Mucosa of descending colon (tissue), 3 donors: ENCODE data around the gene KRTAP9-9. TPM values are rescaled to one million over a fixed set of nuclear protein-coding genes. Genes with fewer than 3 reads are reported as not detected.

ENCODE experiments used
- ATAC-seq: fragments of 200-7000 bp; cut with Tn5 transposase; one replicate; pipeline ENCODE4 v1.9.1; 2020; ENCODE audit warnings: mild to moderate bottlenecking, moderate library complexity
- DNase-seq, 3 donors: peaks; one replicate each; pipeline ENCODE4 v3.0.0-alpha.2; 2020
- H3K36me3 ChIP-seq: fragments of 200-600 bp; one replicate; pipeline ENCODE4 v1.8.0; 2021; ENCODE audit warnings: low read depth, mild to moderate bottlenecking
- H3K4me1 ChIP-seq: fragments of 200-600 bp; one replicate; pipeline ENCODE4 v1.8.0; 2021; ENCODE audit warnings: low read depth, mild to moderate bottlenecking
- H3K4me3 ChIP-seq: fragments of 200-600 bp; one replicate; pipeline ENCODE4 v1.8.0; 2021; ENCODE audit warnings: mild to moderate bottlenecking
- H3K9me3 ChIP-seq: fragments of 200-600 bp; one replicate; pipeline ENCODE4 v1.8.0; 2021; ENCODE audit warnings: mild to moderate bottlenecking
- intact Hi-C, 2 donors: fragments of 100-400 bp; cut with DNase I in 1 of 2; cut with micrococcal nuclease in 1 of 2; formaldehyde crosslinking; loops; one replicate each; pipeline versions ENCODE4 v1.11.0 to v1.11.1; 2022; cut with DNase I, micrococcal nuclease
- total RNA-seq, 3 donors: library from RNA; stranded (reverse); fragmentation: NEBNext Ultra II Directional in 2 of 3; extraction: Animal tissue kit (Norgen Biotek cat#: 25700) in 2 of 3; gene quantifications; one replicate each; pipeline versions ENCODE4 v1.2.1 to v1.2.4, GENCODE V29; 2021 to 2023
- TF ChIP-seq, protein P1 (sequence below): fragments of 200-600 bp; IDR thresholded peaks from one replicate; pipeline ENCODE4 v1.8.0; 2022; ENCODE audit warnings: antibody characterized with exemption, mild to moderate bottlenecking
- donor health status: DM: no; HTN: no; CAD: no; lungs with moderate emphysema.
- donor health status: DM: no; HTN: no; CAD: no.
- donor health status: DM: no; HTN: yes; CAD: no.

Gene KRTAP9-9
- total RNA-seq, 3 donors from 2014 or later = not detected

DNA sequence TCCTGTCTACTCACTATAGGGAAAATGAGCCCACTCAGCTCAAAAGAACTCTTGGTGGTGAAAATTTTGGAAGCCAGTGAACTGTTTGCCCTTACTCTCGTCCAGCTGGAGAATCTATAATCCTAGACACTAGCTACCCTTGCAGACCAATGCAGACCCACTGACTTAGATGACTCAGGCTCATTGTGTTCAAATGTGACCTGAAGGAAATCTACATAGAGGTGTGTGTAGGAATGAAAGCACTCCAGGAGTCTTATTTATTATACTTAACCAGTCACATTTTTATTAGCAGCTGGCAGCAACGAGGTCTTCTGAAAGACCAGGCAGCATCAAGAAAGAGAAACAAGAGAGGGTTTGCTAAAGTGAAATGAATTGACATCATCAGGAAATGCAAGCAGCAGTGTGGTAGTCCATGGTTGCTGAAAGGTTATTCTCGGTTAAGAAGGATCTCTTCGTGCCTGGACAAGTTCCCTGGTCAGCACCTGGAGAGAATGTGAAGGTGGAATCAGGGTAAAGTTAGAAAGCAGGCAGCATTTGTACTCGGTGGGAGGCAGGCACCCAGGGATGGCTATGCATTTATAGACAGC, 46.1 kb downstream of the KRTAP9-9 start:
- Histone ChIP-seq H3K9me3 (no peaks in the 10 kb centered on the region), H3K4me1 (no peaks in the 10 kb centered on the region), H3K36me3 (no peaks in the 10 kb centered on the region), H3K4me3 (no peak overlapping the region)
- DNase-seq (no peak), ATAC-seq (no peak)
- intact Hi-C loops = no loop called here
- TF ChIP-seq, protein P1, sequence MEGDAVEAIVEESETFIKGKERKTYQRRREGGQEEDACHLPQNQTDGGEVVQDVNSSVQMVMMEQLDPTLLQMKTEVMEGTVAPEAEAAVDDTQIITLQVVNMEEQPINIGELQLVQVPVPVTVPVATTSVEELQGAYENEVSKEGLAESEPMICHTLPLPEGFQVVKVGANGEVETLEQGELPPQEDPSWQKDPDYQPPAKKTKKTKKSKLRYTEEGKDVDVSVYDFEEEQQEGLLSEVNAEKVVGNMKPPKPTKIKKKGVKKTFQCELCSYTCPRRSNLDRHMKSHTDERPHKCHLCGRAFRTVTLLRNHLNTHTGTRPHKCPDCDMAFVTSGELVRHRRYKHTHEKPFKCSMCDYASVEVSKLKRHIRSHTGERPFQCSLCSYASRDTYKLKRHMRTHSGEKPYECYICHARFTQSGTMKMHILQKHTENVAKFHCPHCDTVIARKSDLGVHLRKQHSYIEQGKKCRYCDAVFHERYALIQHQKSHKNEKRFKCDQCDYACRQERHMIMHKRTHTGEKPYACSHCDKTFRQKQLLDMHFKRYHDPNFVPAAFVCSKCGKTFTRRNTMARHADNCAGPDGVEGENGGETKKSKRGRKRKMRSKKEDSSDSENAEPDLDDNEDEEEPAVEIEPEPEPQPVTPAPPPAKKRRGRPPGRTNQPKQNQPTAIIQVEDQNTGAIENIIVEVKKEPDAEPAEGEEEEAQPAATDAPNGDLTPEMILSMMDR = no peak

DNA sequence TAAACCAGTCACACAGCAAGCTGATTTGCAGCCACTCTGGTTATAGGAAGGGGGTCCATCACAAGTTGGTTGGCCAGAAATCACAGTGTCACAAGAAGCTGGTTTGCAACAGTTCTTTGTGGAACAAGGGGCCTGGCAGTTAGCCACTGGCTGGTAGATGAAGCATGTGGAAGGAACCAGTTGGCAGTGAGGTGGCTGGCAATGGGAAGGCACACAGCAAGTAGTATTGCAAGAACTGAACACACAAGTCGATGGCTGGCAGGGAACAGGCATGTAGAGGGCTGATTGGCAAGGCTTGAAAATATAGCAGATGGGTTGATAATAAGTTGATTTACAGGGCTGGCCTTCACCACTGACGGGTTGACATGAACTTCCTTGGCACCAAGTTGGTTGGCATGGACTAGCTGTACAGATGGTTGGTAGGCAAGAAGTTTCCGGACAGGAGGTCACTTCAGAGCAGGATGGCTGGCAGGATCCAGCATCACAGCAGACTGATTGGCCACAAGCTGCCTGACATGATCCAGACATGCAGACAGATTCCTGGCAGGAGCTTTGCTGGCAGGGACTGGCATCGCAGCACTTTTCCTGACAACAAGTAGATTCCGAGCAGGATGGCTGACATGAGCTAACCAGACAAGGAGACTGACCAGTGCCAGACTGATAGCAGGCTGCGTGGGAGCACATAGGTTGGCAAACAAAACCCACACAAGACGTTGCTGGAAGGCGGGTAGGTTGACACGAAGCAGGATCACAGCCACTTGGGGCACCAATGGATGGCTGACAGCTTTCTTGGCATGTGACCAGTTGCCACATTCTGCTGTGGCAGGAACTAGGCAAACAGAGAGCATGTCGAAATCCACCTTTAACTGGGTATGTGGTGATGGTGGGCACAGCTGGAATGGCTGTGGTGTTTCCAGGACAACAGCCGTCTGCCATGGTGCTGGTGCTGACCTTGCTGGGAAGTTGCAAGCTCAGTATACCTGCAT, 47.0 kb downstream of the KRTAP9-9 start, which contains the start of gene KRTAP29-1:
Gene KRTAP29-1 (minus strand): TSS at position 936 of the 986 bp plus-strand sequence. CDS start 0 bp downstream, at position 936.
- H3K4me3 ChIP-seq = no peak within 1 kb of the TSS
- no peaks in the 10 kb centered on the region for H3K9me3 ChIP-seq
- TF ChIP-seq, protein P1 = no peak
- no peaks in the 10 kb centered on the region for H3K4me1 ChIP-seq
- no peak for DNase-seq
- intact Hi-C loops = no loop called here
- ATAC-seq = no peak
- no peaks in the 10 kb centered on the region for H3K36me3 ChIP-seq

DNA sequence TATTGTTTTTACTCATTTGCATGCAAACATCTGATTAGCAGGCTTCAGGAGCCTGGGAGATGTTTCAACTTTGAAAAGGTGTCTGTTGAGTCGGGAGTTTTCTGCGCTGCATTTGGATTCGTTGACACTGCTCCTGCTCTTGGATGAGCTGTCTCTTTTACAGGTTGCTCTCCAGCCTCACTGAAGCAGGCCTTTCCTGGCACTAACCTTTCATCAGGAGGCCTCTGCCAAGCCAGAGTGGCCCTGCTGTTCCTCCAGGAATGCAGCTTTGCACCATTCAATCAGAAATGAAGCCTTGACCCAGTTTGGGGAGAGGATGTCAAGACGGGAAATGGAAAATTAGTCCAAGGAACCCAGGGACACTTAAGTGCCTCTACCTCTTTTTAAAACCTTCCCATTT, 47.8 kb downstream of the KRTAP9-9 start:
- no peak for ATAC-seq
- intact Hi-C loops = no loop called here
- Histone ChIP-seq H3K36me3 (no peaks in the 10 kb centered on the region), H3K4me3 (no peak overlapping the region), H3K4me1 (no peaks in the 10 kb centered on the region), H3K9me3 (no peaks in the 10 kb centered on the region)
- no peak for DNase-seq
- TF ChIP-seq, protein P1 = no peak

DNA sequence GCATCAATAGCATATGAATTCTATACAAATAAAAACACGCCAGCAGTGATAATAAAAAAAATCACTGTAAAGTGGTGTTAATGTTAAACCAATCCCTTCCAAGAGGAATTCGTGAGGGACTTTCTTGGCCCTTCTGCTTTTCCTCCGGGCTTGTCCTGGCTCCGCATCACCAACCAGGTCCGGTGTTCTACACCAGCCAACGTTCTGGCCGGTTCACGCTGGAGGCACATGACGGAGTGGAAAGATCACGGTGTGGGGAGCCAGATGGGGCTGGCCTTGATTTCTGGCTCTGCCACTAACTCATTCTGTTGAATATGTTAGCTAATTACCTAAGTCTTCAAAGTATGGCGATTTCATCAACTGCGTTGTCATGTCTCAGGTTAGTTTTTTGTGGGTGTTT, 48.9 kb downstream of the KRTAP9-9 start:
- Histone ChIP-seq H3K4me3 (no peak overlapping the region), H3K4me1 (no peaks in the 10 kb centered on the region), H3K9me3 (no peaks in the 10 kb centered on the region), H3K36me3 (no peaks in the 10 kb centered on the region)
- intact Hi-C loops = no loop called here
- no peak for ATAC-seq
- DNase-seq = no peak
- TF ChIP-seq, protein P1 = no peak

Other genes starting within 250 kb of the KRTAP9-9 start
- gene KRTAP3-1, start 246.3 kb upstream of the KRTAP9-9 start, total RNA-seq = not detected
- gene KRTAP1-5, start 228.2 kb upstream of the KRTAP9-9 start, total RNA-seq = not detected
- not detected for gene KRTAP1-4, start 225.2 kb upstream of the KRTAP9-9 start, total RNA-seq
- not detected for gene KRTAP1-3, start 220.5 kb upstream of the KRTAP9-9 start, total RNA-seq
- not detected for gene KRTAP1-1, start 213.9 kb upstream of the KRTAP9-9 start, total RNA-seq
- gene KRTAP2-1, start 208.1 kb upstream of the KRTAP9-9 start, total RNA-seq = not detected
- gene KRTAP2-2, start 200.2 kb upstream of the KRTAP9-9 start, total RNA-seq = not detected
- not detected for gene KRTAP2-3, start 195.3 kb upstream of the KRTAP9-9 start, total RNA-seq
- gene KRTAP2-4, start 189.5 kb upstream of the KRTAP9-9 start, total RNA-seq = not detected
- gene KRTAP4-7, start 171.2 kb upstream of the KRTAP9-9 start, total RNA-seq = not detected
- not detected for gene KRTAP4-8, start 157.2 kb upstream of the KRTAP9-9 start, total RNA-seq
- gene KRTAP4-16, start 153.2 kb upstream of the KRTAP9-9 start, total RNA-seq = not detected
- not detected for gene KRTAP4-9, start 150.0 kb upstream of the KRTAP9-9 start, total RNA-seq
- not detected for gene KRTAP4-11, start 137.0 kb upstream of the KRTAP9-9 start, total RNA-seq
- not detected for gene KRTAP4-12, start 131.2 kb upstream of the KRTAP9-9 start, total RNA-seq
- not detected for gene KRTAP4-6, start 114.8 kb upstream of the KRTAP9-9 start, total RNA-seq
- gene KRTAP4-5, start 105.6 kb upstream of the KRTAP9-9 start, total RNA-seq = not detected
- not detected for gene KRTAP4-4, start 94.6 kb upstream of the KRTAP9-9 start, total RNA-seq
- gene KRTAP4-3, start 87.2 kb upstream of the KRTAP9-9 start, total RNA-seq = not detected
- not detected for gene KRTAP4-2, start 77.2 kb upstream of the KRTAP9-9 start, total RNA-seq
- gene KRTAP4-1, start 70.5 kb upstream of the KRTAP9-9 start, total RNA-seq = under 1 TPM in 1 of 3 donors, not detected in 2; 0.84 TPM
- gene KRTAP9-1, start 65.5 kb upstream of the KRTAP9-9 start, total RNA-seq = not detected
- not detected for gene KRTAP9-2, start 28.7 kb upstream of the KRTAP9-9 start, total RNA-seq
- not detected for gene KRTAP9-3, start 22.9 kb upstream of the KRTAP9-9 start, total RNA-seq
- gene KRTAP9-8, start 17.4 kb upstream of the KRTAP9-9 start, total RNA-seq = not detected
- not detected for gene KRTAP9-4, start 5.7 kb upstream of the KRTAP9-9 start, total RNA-seq
- gene KRTAP9-6, start 10.0 kb downstream of the KRTAP9-9 start, total RNA-seq = not detected
- gene KRTAP9-7, start 20.3 kb downstream of the KRTAP9-9 start, total RNA-seq = not detected
- gene KRTAP29-1, start 47.5 kb downstream of the KRTAP9-9 start, total RNA-seq = not detected
- not detected for gene KRTAP16-1, start 53.9 kb downstream of the KRTAP9-9 start, total RNA-seq
- gene KRTAP17-1, start 60.3 kb downstream of the KRTAP9-9 start, total RNA-seq = not detected
- not detected for gene KRT33A, start 95.4 kb downstream of the KRTAP9-9 start, total RNA-seq
- gene KRT33B, start 114.4 kb downstream of the KRTAP9-9 start, total RNA-seq = not detected
- gene KRT34, start 126.9 kb downstream of the KRTAP9-9 start, total RNA-seq = not detected
- not detected for gene KRT31, start 142.2 kb downstream of the KRTAP9-9 start, total RNA-seq
- gene KRT37, start 169.2 kb downstream of the KRTAP9-9 start, total RNA-seq = not detected
- gene KRT38, start 185.6 kb downstream of the KRTAP9-9 start, total RNA-seq = not detected
- gene KRT32, start 212.0 kb downstream of the KRTAP9-9 start, total RNA-seq = not detected
- gene KRT35, start 225.8 kb downstream of the KRTAP9-9 start, total RNA-seq = not detected
- gene KRT36, start 234.5 kb downstream of the KRTAP9-9 start, total RNA-seq = not detected